OCI-LY1 (cell line): Measurements from ENCODE around the gene OR10H2.

Experiments
- H2AFZ ChIP-seq: fragments of 200-600 bp; sonication (generic), shearing (Covaris generic); 2 replicates; pipeline ENCODE4 v1.6.0; 2014; ENCODE audit warnings: antibody characterized with exemption, mild to moderate bottlenecking, low read length
- H3F3A ChIP-seq: fragments of 200-600 bp; sonication (generic), shearing (Covaris generic); 2 replicates; pipeline ENCODE4 v1.6.0; 2014; ENCODE audit warnings: mild to moderate bottlenecking, antibody characterized with exemption, low read length, moderate library complexity; ENCODE audit not compliant: insufficient read depth
- H3K27ac ChIP-seq: fragments of 200-600 bp; sonication (generic); 2 replicates; pipeline ENCODE4 v1.5.1; 2014; ENCODE audit warnings: low read length, mixed run types, mild to moderate bottlenecking, low read depth; ENCODE audit not compliant: poor library complexity, severe bottlenecking
- H3K27me3 ChIP-seq: fragments of 200-600 bp; sonication (generic); 2 replicates; pipeline ENCODE4 v1.6.0; 2014; ENCODE audit warnings: antibody characterized with exemption, mild to moderate bottlenecking, low read length, moderate library complexity; ENCODE audit not compliant: insufficient read depth
- H3K36me3 ChIP-seq: fragments of 200-600 bp; sonication (generic); 2 replicates; pipeline ENCODE4 v1.6.1; 2014; ENCODE audit warnings: mild to moderate bottlenecking, antibody characterized with exemption, low read length, moderate library complexity, mixed read lengths; ENCODE audit not compliant: insufficient read depth
- H3K4me1 ChIP-seq: fragments of 200-600 bp; sonication (generic); 2 replicates; pipeline ENCODE4 v1.5.1; 2014; ENCODE audit warnings: mild to moderate bottlenecking, low read length, moderate library complexity; ENCODE audit not compliant: insufficient read depth, severe bottlenecking
- H3K4me2 ChIP-seq: fragments of 200-600 bp; sonication (generic), shearing (Covaris generic); 2 replicates; pipeline ENCODE4 v1.6.1; 2014; ENCODE audit warnings: low read length
- H3K4me3 ChIP-seq: fragments of 200-600 bp; sonication (generic); 2 replicates; pipeline ENCODE4 v1.5.1; 2014; ENCODE audit warnings: low read length, low read depth, mild to moderate bottlenecking, mixed read lengths; ENCODE audit not compliant: poor library complexity, severe bottlenecking
- H3K79me2 ChIP-seq: fragments of 200-600 bp; shearing (Covaris generic); 2 replicates; pipeline ENCODE4 v1.6.1; 2016; ENCODE audit warnings: mixed run types, low read length, mixed read lengths; ENCODE audit not compliant: insufficient read depth
- H3K9ac ChIP-seq: fragments of 200-600 bp; sonication (generic), shearing (Covaris generic); 2 replicates; pipeline ENCODE4 v1.6.1; 2014; ENCODE audit warnings: mild to moderate bottlenecking, low read length, mixed read lengths
- H3K9me2 ChIP-seq: fragments of 200-600 bp; sonication (generic), shearing (Covaris generic); 2 replicates; pipeline ENCODE4 v1.6.1; 2014; ENCODE audit warnings: low read depth, mild to moderate bottlenecking, low read length, mixed read lengths
- H3K9me3 ChIP-seq: fragments of 200-600 bp; shearing (Covaris generic); 2 replicates; pipeline ENCODE4 v1.6.1; 2014; ENCODE audit warnings: low read length, mixed read lengths
- H4K20me1 ChIP-seq: fragments of 200-600 bp; sonication (generic), shearing (Covaris generic); 2 replicates; pipeline ENCODE4 v1.6.0; 2016; ENCODE audit warnings: mild to moderate bottlenecking, low read length; ENCODE audit not compliant: insufficient read depth
- TF ChIP-seq, protein P1 (sequence below): fragments of 200-600 bp; sonication (generic), shearing (Covaris generic); IDR thresholded peaks from 2 replicates; pipeline ENCODE4 v1.5.1; 2017; ENCODE audit warnings: mild to moderate bottlenecking, antibody characterized with exemption, low read length, moderate library complexity, mixed read lengths

The OR10H2 gene

DNA sequence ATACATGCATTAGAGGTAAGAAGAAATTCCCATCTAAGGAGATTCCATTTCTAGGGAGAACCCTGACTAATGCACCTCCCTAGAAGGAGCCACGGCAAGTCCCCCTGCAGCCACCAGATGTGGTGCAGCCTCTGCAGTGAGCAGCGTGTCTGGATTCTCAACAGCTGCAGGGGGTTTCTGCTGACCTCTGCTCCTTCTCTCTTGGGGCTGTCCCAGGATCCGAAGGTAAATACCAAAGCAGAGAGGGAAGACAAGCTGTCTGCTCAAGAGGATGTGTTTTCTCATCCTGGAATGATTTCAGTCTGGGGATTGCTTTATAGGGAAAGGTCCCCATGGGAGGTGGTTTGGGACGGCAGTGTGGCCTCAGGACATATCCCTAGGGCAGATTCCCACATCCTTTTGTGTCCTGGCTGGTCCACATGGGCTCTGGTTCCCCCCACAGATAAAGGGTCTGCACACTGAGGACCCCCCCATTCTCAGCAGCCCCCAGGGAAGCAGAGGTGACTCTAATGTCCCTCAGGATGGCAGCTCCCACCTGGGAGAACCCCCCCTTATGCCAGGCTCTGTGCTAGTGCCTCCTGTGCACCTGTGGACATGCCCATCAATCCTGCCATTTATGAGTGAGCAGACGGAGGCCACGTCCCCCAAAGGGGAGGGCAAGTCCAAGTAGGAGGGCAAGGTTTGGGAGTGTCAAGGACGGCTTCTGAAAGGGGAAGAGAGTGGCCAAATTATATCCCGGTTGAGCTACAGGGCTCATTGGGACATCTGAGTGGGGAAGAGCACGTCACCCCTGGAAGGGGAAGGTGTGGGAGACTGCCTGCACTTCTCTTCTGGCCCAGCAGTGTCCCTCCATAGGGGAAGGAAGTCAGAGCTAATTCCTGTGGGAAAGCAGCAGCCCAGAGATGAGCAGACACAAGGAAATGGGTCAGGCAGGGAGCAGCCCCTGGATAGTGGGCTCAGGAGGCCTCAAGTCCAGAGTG, 49.5 kb downstream of the OR10H2 start:
- Histone ChIP-seq H3K27ac (no peak overlapping the region), H3K9ac (no peak overlapping the region), H3K4me3 (no peak overlapping the region), H3K79me2 (no peaks in the 10 kb centered on the region), H3F3A (no peaks in the 10 kb centered on the region), H2AFZ (no peak overlapping the region), H3K4me2 (no peak overlapping the region), H3K27me3 (no peaks in the 10 kb centered on the region), H3K9me2 (no peaks in the 10 kb centered on the region), H3K4me1 (no peaks in the 10 kb centered on the region), H3K9me3 (no peaks in the 10 kb centered on the region), H3K36me3 (no peaks in the 10 kb centered on the region), H4K20me1 (no peaks in the 10 kb centered on the region)
- TF ChIP-seq, protein P1, sequence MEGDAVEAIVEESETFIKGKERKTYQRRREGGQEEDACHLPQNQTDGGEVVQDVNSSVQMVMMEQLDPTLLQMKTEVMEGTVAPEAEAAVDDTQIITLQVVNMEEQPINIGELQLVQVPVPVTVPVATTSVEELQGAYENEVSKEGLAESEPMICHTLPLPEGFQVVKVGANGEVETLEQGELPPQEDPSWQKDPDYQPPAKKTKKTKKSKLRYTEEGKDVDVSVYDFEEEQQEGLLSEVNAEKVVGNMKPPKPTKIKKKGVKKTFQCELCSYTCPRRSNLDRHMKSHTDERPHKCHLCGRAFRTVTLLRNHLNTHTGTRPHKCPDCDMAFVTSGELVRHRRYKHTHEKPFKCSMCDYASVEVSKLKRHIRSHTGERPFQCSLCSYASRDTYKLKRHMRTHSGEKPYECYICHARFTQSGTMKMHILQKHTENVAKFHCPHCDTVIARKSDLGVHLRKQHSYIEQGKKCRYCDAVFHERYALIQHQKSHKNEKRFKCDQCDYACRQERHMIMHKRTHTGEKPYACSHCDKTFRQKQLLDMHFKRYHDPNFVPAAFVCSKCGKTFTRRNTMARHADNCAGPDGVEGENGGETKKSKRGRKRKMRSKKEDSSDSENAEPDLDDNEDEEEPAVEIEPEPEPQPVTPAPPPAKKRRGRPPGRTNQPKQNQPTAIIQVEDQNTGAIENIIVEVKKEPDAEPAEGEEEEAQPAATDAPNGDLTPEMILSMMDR: no peak
